ENCODE data around the gene AOX1.

Gene AOX1

GRCh38 chr2:200620606-200621390 lies 35.0 kb downstream of the AOX1 start:
- no peaks in the 10 kb centered on the region for H3F3A ChIP-seq (ENCODE audit: insufficient read depth, low read length)
- H4K20me1 ChIP-seq (ENCODE audit: insufficient read depth, low read length), result no peaks in the 10 kb centered on the region
- H3K4me2 ChIP-seq (ENCODE audit: low read length), result no peak overlapping the region
- no peak overlapping the region for H3K4me3 ChIP-seq (ENCODE audit: low read depth, low read length, poor library complexity, severe bottlenecking)
- H3K9me3 ChIP-seq (ENCODE audit: low read length), result no peaks in the 10 kb centered on the region
- H3K79me2 ChIP-seq (ENCODE audit: insufficient read depth, low read length), result no peaks in the 10 kb centered on the region
- no peak overlapping the region for H3K27ac ChIP-seq (ENCODE audit: low read depth, low read length, poor library complexity, severe bottlenecking)
- no peaks in the 10 kb centered on the region for H3K9me2 ChIP-seq (ENCODE audit: low read depth, low read length)
- no peak overlapping the region for H3K9ac ChIP-seq (ENCODE audit: low read length)
- no peaks in the 10 kb centered on the region for H3K27me3 ChIP-seq (ENCODE audit: insufficient read depth, low read length)
- no peak overlapping the region for H2AFZ ChIP-seq (ENCODE audit: low read length)
- peaks cover 30% of the 10 kb centered on the region for H3K4me1 ChIP-seq (ENCODE audit: insufficient read depth, low read length, severe bottlenecking)
- H3K36me3 ChIP-seq (ENCODE audit: insufficient read depth, low read length), result peaks cover 43% of the 10 kb centered on the region; the same call in 1 of the 2 replicates
- TF ChIP-seq EZH2 (IDR thresholded peaks at IDR 0.05; ENCODE audit: borderline replicate concordance, low read length), result no peak
- no peak for TF ChIP-seq CTCF (IDR thresholded peaks at IDR 0.05; ENCODE audit: low read length)

GRCh38 chr2:200622106-200622505 lies 36.3 kb downstream of the AOX1 start:
- H3K9me3 ChIP-seq (ENCODE audit: low read length), result no peaks in the 10 kb centered on the region
- no peaks in the 10 kb centered on the region for H3K27me3 ChIP-seq (ENCODE audit: insufficient read depth, low read length)
- H2AFZ ChIP-seq (ENCODE audit: low read length), result no peak overlapping the region
- H3K4me2 ChIP-seq (ENCODE audit: low read length), result no peak overlapping the region
- no peaks in the 10 kb centered on the region for H3K79me2 ChIP-seq (ENCODE audit: insufficient read depth, low read length)
- no peak overlapping the region for H3K4me3 ChIP-seq (ENCODE audit: low read depth, low read length, poor library complexity, severe bottlenecking)
- no peak overlapping the region for H3K9ac ChIP-seq (ENCODE audit: low read length)
- no peaks in the 10 kb centered on the region for H3F3A ChIP-seq (ENCODE audit: insufficient read depth, low read length)
- no peaks in the 10 kb centered on the region for H4K20me1 ChIP-seq (ENCODE audit: insufficient read depth, low read length)
- H3K36me3 ChIP-seq (ENCODE audit: insufficient read depth, low read length), result peaks cover 42% of the 10 kb centered on the region; the same call in 1 of the 2 replicates
- peaks cover 17% of the 10 kb centered on the region for H3K4me1 ChIP-seq (ENCODE audit: insufficient read depth, low read length, severe bottlenecking)
- H3K27ac ChIP-seq (ENCODE audit: low read depth, low read length, poor library complexity, severe bottlenecking), result no peak overlapping the region
- TF ChIP-seq EZH2 (IDR thresholded peaks at IDR 0.05; ENCODE audit: borderline replicate concordance, low read length) (no peak), CTCF (IDR thresholded peaks at IDR 0.05; ENCODE audit: low read length) (no peak)
- no peaks in the 10 kb centered on the region for H3K9me2 ChIP-seq (ENCODE audit: low read depth, low read length)

GRCh38 chr2:200624026-200624425 lies 38.2 kb downstream of the AOX1 start:
- TF ChIP-seq EZH2 (IDR thresholded peaks at IDR 0.05; ENCODE audit: borderline replicate concordance, low read length) (no peak), CTCF (IDR thresholded peaks at IDR 0.05; ENCODE audit: low read length) (no peak)
- Histone ChIP-seq H3K79me2 (ENCODE audit: insufficient read depth, low read length) (no peaks in the 10 kb centered on the region), H3F3A (ENCODE audit: insufficient read depth, low read length) (no peaks in the 10 kb centered on the region), H2AFZ (ENCODE audit: low read length) (no peak overlapping the region), H3K4me2 (ENCODE audit: low read length) (no peak overlapping the region), H3K9ac (ENCODE audit: low read length) (no peak overlapping the region), H3K9me2 (ENCODE audit: low read depth, low read length) (no peaks in the 10 kb centered on the region), H3K27ac (ENCODE audit: low read depth, low read length, poor library complexity, severe bottlenecking) (no peak overlapping the region), H4K20me1 (ENCODE audit: insufficient read depth, low read length) (no peaks in the 10 kb centered on the region), H3K4me3 (ENCODE audit: low read depth, low read length, poor library complexity, severe bottlenecking) (no peak overlapping the region), H3K4me1 (ENCODE audit: insufficient read depth, low read length, severe bottlenecking) (no peaks in the 10 kb centered on the region), H3K36me3 (ENCODE audit: insufficient read depth, low read length) (peaks cover 45% of the 10 kb centered on the region; the same call in 1 of the 2 replicates), H3K27me3 (ENCODE audit: insufficient read depth, low read length) (no peaks in the 10 kb centered on the region), H3K9me3 (ENCODE audit: low read length) (no peaks in the 10 kb centered on the region)

Data from OCI-LY1 (cell line).